DMS114 treated with DMSO at 0.1 percent for 48 hours (cell line): ENCODE measurements around the gene LMBRD2.
A peak's percentile ranks its signal among the peaks of the same experiment; 100 is the strongest.

Experiments used
- DNase-seq: peaks from one replicate; lab custom pipeline; 2025; ENCODE audit not compliant: unreplicated experiment; lab: John Stamatoyannopoulos, UW

Gene LMBRD2

GRCh38 chr5:36111238-36111637 lies 40.4 kb downstream of the LMBRD2 start:
- no peak for DNase-seq

GRCh38 chr5:36108758-36109460 lies 42.8 kb downstream of the LMBRD2 start:
- no peak for DNase-seq

GRCh38 chr5:36105819-36106218 lies 45.9 kb downstream of the LMBRD2 start:
- DNase-seq = no peak

GRCh38 chr5:36099748-36100147 lies 51.9 kb downstream of the LMBRD2 start:
- DNase-seq = no peak

- no peak for DNase-seq
Measured at GRCh38 chr5:36096486-36096885, 55.2 kb downstream of the LMBRD2 start.

GRCh38 chr5:36089989-36090388 lies 61.7 kb downstream of the LMBRD2 start:
- no peak for DNase-seq

GRCh38 chr5:36079200-36079781 lies 72.4 kb downstream of the LMBRD2 start:
- DNase-seq = peak; percentile 53

DNA sequence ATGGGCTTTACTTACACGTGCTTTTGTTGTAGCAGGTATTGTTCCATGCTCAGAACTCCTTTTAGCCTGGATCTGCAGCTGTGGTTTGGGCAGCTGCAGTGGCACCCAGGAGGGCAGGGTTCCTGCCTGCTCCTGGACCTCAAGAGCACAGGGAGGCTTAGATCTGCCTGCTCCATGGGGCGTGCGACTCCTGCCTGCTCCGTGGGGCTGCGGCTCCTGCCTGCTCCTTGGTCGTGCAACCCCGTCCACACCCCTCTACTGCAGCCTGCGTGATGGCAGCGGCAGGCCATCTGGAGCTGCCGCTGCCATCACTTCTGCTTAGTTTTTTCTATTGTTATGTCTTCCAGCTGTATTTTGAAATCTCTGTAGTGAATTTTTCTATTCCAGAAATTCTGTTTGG lies 73.3 kb downstream of the LMBRD2 start:
- DNase-seq = no peak

GRCh38 chr5:36073595-36074216 lies 78.0 kb downstream of the LMBRD2 start:
- no peak for DNase-seq

- no peak for DNase-seq
Measured at GRCh38 chr5:36070687-36071571, 80.8 kb downstream of the LMBRD2 start.

GRCh38 chr5:36068751-36069281 lies 82.9 kb downstream of the LMBRD2 start:
- no peak for DNase-seq

- DNase-seq = no peak
Measured at GRCh38 chr5:36066540-36067210, 85.0 kb downstream of the LMBRD2 start, which contains the start of gene UGT3A2. UGT3A2 (minus strand) TSS chr5:36066882; CDS start chr5:36066789, 93 bp downstream.

DNA sequence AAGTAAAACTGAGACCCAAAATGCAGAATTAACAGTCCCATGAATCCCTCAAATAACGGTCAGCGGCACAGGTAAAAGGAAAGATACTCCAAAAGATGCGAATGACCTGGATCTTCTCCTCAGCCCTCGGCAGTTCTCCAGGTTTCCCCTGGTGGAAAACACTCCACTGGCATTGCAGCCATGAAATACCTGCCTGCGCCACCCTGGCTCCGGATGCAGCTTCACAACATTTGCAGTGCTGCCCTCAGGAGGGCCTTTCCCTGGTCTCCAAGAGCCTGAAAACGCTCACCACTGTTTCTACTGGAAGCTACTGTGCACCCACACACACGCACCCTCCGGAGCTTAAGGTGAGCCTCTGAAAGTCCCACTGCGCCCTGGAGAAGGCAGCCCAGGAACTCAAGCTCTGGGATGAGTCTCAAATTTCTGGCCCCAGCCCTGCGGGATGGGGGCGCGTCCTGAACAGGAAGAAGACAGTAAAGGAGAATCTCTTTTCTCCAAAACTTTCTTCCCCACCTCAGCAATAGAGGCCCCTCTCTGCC lies 85.6 kb downstream of the LMBRD2 start:
- no peak for DNase-seq

DNA sequence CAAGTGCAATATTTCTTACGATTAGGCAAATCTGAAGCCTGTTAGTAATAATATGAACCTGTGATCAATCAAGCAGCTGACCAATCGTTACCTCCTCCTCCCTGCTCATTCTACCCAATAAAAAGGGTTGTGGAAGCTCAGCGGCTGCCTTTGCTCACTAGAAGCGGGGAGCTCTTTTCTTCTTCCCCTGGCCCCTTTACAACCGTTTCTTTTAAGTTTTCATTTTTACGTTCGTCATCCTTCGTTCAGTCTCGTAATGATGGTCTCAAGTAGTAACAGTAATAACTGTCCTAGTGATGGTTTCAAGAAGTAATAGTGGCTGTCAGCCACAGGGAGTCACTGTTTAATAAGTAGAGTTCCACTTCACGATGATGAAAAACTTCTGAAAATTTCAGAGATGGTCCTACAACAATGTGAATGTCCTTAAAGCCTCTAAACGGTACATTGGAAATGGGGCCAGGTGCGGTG lies 91.2 kb downstream of the LMBRD2 start:
- peak; percentile 9 for DNase-seq

DNA sequence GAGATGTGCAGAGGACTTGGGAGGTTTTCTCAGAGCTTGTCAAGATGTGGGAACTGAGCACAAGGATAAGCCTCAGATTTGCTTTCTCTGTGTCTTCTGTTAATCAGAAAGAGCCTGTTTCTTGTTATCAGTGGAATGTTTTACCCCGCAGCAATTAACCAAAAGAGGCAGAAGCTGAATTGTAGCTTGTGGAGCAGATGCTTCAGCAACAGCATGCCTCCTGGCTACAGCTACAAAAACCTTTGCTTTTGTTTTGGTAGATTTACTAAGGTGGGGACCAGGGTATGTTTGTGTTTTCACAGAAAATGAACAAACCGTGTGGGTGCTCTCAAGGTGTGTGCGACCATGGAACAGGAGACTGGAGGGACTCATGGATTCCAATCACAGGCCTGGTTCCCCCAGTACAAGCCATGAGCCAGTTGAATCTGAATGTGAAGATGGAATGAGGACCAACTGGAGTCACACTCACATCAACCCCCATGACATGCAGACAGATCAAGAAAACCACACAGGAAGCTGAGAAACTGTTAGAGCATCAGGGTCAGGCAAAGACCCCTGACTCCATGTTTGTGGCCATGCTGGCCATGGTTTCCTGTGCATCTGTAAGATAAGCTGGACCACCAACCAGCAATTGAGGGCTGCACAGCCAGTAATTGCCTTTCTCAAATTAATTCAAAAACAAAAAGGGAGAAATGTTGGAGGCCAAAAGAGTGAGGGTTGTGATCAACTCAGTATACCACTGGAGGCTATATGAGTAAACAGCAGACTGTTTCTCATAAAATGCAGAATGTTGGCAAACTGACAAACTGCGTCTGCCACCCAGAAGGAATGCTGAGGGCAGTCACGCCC lies 91.9 kb downstream of the LMBRD2 start:
- no peak for DNase-seq

DNA sequence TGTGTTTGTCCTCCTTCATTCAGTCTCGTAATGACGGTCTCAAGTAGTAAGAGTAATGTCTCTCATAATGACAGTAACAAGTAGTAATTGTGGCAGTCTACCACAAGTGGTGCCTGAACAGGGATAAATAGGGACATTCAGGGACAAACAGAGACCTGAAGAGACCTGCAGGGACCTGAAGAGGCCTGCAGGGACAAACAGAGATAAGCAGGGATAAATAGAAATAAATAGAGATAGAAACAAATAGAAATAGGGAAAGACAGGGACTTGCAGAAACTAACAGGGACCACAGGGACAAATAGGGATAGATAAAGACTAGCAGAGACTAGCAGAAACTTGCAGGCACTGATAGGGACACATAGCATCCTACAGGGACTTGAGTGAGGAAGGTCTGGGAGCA lies 92.9 kb downstream of the LMBRD2 start:
- no peak for DNase-seq

DNA sequence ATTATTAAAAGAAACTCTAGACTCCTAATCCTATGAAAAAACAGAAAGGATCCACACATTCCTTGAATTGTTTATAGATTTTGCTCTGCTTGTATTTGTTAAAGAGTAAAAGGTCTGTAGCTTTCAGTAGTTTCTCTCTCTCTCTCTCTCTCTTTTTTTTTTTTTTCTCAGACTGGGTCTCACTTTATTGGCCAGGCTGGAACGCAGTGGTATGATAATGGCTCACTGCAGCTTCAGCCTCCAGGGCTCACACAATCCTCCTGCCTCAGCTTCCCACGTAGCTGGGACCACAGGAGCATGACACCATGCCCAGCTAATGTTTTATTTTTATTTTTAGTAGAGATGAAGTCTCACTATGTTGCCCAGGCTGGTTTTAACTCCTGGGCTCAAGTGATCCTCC lies 94.3 kb downstream of the LMBRD2 start:
- DNase-seq = no peak

GRCh38 chr5:36056422-36056821 lies 95.3 kb downstream of the LMBRD2 start:
- DNase-seq = no peak

DNA sequence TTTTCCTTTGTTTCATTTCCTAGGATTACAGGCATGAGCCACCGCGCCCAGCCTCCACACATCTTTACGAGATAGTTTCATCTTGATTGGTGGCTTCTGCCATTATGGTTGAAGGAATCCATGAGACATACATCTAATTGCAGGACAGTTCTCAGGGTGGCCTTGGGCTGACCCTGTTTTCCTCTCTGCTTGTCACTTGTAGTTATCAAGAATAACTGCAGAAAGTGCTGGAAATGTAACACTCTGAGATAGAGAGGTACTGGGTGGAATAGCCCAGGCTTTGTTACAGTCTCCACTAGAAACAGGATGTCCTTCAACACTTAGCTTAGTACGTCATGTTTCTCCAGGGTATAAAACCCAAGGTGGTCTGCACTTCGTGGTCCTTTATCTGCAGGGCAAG lies 95.7 kb downstream of the LMBRD2 start:
- DNase-seq = no peak
